Inflammatory macrophage treated with lipopolysaccharide for 1 hour (primary cell): Measurements from ENCODE around the gene BASP1.
"Not testable (repeated sequence)": the region's sequence is repeated elsewhere in the genome, so short reads cannot be mapped to it uniquely, and the experiment has no call there.

Experiments used
- DNase-seq, 2 donors: peaks; one replicate each; pipeline ENCODE4 v3.0.0-alpha.2; 2020 to 2022

The BASP1 gene

DNA sequence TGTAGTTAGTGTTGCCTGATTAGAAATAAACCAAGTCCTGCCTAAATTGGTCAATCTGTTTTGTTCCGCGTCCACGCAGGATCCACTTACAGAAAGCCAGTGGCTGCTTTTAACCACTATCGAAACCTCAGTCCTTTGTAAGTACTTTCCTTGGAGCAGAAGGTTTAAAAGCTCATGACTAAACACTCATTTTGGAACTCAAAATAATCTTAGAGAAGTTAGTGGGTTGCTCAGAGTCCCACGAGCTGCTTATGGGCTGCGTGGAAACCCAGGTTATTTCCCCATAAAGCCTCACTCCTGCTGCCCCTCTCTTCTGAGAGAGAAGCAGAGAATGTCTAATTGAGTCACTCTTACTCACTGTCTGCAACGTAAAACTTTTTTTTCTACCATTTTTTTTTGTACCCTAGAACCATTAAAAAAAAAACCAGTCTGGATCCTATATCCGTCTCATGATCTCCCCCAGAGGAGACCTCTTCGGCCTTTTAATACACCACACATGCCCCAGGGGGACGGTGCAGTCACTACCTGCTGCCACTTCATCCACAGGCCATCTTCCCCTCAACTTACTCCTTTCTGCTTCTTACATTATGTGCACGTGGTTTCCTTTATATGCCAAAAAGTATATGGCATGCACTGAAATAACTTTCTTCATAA lies 7.6 kb downstream of the BASP1 start:
- DNase-seq: peak; percentile 60 to 93

DNA sequence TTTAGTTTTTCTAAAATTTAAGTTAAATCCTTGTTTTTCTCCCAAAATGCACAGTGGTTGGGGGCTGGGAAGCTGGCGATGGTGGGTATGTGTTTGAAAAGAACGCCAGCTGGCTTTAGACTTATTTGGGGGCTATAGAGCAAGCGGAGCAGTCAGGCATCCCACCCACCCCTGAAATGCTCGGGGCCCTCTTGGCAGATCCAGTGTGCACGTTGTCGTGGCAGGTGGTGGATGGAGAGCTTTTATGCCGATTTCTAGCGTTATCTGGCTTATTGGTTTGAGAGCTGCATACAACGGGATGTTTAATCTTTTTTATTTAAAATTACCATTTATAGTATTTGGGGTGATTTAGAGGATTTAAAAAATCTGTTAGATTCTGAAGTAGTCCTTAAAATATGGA lies 8.1 kb downstream of the BASP1 start:
- no peak for DNase-seq

DNA sequence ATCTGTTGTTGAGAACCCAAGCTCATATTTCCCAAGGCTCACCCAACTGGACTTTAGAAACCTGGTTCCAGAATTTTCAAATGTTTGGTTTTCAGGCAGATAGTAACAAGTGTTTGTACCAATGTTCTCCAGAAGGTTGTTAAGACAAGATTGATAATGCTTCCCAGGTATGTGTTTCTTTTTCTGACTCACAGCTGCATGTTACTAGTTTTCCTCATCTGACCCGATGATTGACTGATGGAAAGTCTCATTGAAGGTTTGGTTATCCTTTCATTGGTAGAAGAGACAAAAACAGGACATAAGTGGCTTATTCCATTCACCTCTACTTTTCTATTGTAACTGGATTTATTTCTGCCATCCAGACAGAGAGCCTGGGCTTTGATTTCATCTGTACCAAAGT lies 10.4 kb downstream of the BASP1 start:
- no peak for DNase-seq

DNA sequence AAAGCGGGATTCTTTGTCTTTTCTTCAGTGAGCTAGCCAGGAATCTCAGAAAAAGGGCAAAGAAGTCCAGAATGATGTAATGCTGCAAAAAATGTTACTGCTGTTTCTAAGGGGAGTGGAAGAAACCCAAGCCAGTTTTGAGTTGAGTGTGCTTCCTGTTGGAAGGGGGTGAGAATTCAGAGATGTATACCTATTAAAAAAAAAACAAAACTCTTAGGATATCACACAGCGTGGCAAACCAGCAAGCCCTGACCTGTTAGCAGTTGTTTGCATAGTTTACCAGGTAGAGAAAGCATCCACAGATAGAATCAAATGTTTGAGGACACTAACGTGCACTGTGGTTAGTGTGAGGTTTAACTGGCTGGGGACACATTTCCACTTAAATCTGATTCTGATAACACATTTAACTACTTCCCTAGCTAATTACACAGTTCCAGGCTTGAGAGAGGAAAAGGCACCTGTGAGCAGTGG lies 11.4 kb downstream of the BASP1 start:
- peak; percentile 47 to 65 for DNase-seq

GRCh38 chr5:17229313-17229712 lies 11.9 kb downstream of the BASP1 start:
- DNase-seq: peak; percentile 48 to 73

DNA sequence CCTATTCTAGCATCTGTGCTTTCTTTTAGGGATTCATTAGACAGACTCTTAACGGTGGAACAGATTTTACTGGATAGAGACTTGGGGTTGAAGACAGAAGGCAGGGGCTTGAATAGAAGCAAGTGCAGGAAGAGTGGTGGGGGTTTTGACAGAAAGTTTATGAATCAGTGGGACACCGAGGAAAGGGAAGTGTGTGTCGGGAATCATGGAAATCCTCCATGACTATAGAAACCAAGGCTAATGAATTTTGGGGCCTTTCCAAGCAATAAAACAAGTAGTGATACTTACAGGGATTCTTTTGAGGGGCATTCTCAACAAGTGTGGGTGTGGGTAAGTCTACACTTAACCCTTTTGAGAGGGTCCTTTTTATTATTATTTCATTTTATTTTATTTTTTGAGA lies 12.8 kb downstream of the BASP1 start:
- peak in 1 of 2 donors; percentile 55 for DNase-seq

DNA sequence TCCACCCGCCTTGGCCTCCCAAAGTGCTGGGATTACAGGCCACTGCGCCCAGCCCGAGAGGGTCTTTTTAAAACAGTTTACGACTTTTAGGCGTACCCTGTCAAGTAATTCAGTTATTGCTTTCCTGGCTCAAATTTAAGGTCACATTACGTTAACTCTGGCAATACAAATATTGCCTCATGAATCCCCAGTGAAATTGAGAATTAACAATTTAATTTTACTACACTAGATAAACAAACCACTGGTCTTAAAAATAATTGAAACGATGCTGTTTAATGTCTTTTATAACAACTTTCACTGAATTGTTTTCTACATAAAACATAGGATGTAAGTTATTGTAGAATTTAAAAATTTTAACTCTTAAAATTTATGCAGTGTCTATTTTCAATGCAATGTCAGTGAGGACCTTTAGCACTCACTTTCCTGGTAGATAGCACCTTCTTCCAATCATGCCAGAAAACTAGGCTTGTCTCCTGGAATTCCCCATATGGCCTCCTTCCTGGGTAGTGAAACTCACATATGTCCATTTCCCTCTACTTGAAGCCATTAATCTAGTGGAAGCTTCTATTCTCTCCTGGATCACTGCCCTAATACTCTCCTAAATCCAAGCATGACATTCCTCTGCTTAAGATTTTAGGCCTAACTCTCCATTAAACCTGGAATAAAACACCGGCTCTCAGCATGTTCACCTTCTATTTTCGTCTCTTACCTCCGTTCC lies 13.5 kb downstream of the BASP1 start:
- DNase-seq: no peak

- no peak for DNase-seq
These were observed 15.0 kb downstream of the BASP1 start for GRCh38 chr5:17232405-17232804.

DNA sequence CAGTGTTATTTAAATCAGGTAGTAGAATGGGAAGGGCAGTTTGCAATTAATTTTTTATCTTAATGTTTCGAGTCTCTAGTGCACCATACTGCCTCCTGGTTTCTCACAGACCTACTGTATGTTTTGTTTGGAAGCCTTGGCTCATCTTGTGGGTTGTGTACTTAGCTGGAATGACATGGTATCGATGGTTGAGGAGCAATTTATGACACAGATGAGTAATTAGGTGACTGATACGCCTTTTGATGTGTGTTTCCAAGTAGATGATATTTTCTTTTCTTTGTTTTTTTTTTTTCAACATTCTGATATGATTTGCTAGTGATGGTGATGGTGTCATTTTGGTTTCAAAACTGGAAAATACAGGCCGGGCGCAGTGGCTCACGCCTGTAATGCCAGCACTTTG lies 16.1 kb downstream of the BASP1 start:
- DNase-seq: no peak

DNA sequence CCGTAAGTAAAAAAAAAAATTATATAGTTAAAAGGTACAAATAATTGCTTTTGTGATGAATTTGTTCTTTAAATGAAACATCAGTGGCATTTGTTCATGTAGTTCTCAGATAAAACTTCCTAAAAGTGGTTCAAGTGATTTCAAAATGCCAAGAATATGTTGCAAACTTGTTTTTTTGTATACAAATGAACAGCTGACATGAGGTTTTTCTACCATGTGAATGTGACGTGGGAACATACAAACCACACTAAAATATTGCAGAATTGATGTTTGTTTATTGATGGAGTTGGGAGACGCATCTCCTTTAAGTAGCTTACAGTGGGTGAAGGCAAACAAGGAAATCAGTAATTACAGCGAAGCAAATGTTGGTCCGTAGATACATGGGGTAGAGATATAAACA lies 16.9 kb downstream of the BASP1 start:
- DNase-seq: peak; percentile 83 to 85

DNA sequence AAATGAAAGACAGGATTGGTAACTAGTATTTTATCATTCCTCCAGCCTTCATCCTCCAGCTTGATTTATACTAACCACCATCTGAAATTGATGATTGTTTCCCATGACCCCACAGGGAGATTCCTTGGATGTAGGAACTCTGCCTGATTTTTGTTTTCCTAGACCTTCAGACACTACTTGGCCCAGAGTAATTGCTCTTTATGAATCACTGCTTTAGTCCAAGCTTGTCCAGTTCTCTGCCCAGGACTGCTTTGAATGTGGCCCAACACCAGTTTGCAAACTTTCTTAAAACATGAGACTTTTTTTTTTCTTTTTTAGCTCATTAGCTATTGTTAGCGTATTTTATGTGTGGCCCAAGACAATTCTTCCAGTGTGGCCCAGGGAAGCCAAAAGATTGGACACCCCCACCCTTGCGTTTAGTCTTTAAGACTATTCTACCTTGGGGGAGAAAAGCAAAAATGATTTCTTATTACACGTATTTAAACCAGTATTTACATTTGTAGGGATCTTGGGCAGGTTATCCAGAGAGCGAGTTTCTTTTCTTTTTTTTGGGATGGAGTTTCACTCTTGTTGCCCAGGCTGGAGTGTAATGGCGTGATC lies 18.4 kb downstream of the BASP1 start:
- DNase-seq: no peak

DNA sequence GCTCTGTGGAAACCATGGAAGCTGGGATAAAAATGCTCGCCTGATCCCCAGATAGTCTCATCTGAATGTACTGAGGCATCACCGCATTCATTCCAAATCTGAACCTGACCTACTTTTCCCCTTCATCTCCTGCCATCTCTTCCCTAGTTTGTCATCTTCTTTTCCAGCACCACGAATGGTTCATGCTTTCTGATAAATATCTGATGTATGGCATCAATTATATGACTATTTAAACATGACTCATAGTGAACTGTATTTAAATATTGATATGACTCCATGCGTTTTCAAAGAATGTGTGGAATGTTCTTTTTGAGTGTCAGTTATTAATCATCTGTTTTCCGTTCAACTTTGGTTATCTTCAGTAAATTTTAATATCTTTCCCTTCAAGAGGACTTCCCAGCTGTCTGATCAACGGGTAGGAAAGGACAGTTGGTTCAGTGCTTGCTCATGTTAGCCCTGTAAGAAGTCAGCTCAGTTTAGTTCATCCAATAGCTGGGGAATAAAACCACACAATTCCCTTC lies 21.1 kb downstream of the BASP1 start:
- DNase-seq: no peak

DNA sequence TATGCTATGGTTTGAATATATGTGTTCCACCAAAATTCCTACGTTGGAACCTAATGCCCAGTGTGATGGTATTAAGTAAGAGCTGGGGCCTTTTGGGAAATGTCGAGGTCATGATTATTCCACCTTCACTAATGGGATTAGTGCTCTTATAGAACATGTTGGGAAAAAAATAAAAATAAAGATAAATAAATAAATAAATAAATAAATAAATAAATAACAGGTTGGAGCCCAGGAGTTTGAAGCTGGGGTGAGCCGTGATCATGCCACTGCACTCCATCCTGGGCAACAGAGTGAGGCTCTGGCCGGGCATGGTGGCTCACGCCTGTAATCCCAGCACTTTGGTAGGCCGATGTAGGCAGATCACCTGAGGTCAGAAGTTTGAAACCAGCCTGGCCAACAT lies 22.5 kb downstream of the BASP1 start:
- no peak for DNase-seq

DNA sequence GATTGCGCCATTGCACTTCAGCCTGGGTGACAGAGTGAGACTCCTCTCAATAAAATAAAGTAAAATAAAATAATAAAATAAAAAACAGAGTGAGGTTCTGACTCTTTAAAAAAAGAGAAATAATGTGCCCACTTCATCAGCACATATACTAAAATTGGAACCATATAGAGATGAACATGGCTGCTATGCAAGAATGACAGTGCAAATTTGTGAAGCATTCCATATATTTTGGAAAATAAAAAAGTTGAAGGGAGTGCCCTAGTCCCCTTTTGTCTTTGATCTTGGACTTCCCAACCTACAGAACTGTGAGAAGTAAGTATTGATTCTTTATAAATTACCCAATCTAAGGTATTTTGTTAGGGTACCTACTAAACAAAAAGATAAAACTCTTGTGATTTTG lies 23.1 kb downstream of the BASP1 start:
- DNase-seq: no peak

DNA sequence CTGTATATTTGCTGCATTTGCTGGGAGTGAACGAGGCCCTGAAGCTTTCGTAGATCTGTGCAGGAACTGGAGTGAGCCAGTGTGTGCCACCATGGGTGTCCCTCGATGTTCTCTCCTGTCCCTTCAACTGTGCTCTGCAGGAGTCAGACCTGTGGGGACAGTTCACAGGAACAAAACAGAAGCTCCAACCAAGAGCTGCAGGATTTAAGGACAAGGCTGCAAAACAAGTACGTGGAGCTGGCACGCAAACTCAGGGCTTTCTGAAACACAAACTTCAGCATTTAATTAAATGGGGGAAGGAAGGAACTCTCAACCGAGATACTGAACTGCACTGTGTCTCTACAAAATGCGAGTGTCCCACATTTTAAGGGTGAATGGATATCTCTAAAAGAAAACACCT lies 24.2 kb downstream of the BASP1 start:
- no peak for DNase-seq

- no peak for DNase-seq
These were observed 26.0 kb downstream of the BASP1 start for GRCh38 chr5:17243287-17244063.

GRCh38 chr5:17249029-17249634 lies 31.7 kb downstream of the BASP1 start:
- DNase-seq: peak; percentile 50 to 80

DNA sequence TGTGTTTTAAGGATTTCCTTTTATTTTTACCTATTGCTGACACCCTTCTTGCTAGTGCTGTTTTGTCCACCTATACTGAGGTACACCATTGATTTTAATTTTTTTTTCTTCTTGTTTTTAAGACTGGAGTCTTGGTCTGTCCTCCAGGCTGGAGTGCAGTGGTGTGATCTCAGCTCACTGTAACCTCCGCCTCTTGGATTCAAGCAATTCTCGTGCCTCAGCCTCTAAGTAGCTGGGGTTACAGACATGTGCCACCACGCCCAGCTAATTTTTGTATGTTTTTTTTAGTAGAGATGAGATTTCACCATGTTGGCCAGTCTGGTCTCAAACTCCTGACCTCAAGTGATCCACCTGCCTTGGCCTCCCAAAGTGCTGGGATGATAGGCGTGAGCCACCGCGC lies 32.4 kb downstream of the BASP1 start:
- not testable (repeated sequence) for DNase-seq

- peak; percentile 51 to 82 for DNase-seq
These were observed 35.1 kb downstream of the BASP1 start for GRCh38 chr5:17252543-17252942.

DNA sequence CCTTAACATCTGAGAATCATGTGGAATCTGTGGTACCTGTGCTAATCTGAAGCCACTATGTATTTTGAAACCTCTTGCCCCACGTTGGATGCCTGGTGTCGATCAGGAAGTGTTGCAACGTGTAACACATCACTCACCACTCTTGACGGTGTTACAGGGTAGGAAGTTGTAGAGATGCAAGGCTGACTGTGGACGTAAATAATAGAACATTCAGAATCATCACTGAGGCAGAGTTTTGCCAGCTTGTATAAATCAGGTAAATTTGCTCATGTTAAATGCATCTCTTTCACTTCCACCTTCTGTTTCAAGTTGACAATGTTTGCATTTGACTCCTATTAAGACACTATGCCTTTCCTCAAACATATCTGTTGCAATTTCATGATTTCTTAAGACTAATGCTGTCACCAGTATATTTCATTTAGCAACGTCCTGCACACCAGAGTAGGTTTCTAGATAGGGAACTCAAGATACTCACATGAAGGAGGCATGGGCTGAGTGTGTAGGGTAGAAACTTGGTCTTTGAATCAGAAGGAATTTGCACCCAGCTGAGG lies 38.1 kb downstream of the BASP1 start:
- DNase-seq: peak; percentile 94 to 98

DNA sequence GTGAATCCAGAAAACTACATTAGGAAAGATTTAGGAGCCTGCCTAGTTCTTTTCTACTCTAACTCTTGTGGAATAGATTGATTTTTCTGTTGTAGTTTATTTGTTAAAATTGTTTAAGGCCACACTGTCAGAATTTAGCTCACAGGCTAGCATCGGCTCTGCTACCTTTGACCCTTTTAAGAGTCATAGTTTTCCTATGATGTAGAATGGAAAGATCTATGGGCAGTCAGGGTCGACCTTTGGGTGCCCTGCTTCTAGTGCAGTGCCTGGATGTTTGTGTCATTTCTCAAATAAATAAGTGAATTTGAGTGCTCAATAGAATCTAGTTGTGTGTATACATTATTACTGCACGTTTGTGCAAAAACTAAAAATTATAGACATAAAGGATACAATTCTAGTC lies 38.7 kb downstream of the BASP1 start:
- no peak for DNase-seq

GRCh38 chr5:17256839-17257238 lies 39.4 kb downstream of the BASP1 start:
- no peak for DNase-seq
